Effector CD8-positive, alpha-beta T cell (primary cell): ENCODE results near the gene PAN3.
"Not testable (repeated sequence)": the region's sequence is repeated elsewhere in the genome, so short reads cannot be mapped to it uniquely, and the experiment has no call there.

ENCODE experiments used
- DNase-seq: peaks from one replicate; lab custom pipeline; 2025; lab: John Stamatoyannopoulos, UW

PAN3 gene

GRCh38 chr13:28136916-28137315 lies 1.4 kb upstream of the PAN3 start:
- no peak for DNase-seq

DNA sequence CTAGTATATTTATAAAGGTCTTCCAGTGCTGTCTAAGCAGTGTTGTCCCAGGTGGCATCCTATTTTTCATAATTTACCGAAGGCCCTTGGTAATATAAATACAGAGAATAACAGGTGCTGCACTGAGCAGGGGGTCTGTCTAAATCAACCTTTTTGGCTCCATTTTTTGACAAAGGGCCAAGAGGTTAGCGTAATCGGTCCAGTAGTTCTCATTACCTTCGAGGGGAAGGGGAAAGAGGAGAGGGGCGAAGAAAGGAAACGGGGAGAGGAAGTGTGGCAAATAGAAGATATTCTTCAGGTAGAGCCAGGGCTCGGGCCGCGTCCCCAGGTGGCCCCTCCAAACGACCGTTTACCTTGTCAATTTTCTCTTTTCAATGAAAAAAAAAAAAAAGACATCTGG lies 749 bp upstream of the PAN3 start:
- no peak for DNase-seq

DNA sequence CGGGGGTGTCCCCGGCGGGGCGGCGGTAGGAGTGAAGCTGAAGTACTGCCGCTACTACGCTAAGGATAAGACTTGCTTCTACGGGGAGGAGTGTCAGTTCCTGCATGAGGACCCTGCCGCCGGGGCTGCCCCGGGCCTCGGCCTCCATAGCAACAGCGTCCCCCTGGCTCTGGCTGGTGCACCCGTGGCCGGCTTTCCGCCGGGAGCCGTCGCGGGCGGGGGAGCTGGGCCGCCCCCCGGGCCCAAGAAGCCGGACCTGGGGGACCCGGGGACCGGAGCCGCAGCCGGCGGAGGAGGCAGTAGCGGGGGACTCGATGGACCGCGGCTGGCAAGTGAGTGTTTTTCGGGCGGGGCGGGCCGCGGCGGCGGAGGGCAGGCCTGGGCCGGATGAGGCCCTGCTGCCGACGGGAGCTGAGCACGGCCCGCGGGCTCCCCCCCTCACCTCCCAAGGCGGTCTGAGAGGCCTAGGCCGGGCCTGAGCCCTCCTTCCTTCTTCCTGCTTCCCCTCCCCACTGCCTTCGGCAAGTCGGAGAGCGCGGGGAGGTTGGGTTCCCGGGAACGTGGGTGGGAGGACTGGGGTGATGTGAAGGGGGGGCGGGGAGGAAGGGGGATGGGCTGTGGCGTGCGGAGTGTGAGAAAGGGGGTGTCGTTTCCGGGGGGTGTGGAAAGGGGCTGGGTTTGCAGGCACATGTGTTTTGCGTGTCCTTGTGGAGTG lies 568 bp downstream of the PAN3 start:
- DNase-seq, result peak; percentile 83

- no peak for DNase-seq
Measured at GRCh38 chr13:28140433-28141125, 2.2 kb downstream of the PAN3 start.

DNA sequence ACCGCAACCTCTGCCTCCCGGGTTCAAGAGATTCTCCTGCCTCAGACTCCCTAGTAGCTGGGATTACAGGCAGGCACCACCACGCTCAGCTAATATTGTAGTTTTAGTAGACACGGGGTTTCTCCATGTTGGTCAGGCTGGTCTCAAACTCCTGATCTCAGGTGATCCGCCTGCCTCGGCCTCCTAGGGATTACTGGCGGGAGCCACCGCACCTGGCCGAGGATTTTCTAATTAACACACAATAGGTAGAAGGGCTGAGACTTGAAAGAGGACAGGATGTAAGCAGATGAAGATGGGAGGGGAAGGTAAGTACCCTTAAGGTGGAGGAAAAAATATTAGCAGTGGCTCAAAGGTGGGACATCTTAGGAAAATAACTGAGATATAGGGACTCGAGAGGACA lies 3.2 kb downstream of the PAN3 start:
- not testable (repeated sequence) for DNase-seq

DNA sequence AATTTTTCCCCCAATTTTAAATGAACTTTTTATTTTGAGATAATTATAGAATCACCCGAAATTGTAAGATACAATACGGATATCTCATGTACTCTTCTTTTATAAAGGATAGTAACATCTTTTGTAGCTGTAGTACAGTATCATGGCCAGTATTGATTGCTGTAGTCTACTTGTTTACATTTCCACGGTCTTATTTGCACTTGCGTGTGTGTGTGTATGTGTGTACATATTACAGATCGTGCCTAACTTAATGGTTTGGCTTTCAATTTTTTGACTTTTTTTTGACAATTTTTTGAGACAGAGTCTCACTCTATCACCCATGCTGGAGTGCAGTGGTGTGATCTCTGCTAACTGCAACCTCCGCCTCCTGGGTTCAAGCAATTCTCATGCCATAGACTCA lies 6.7 kb downstream of the PAN3 start:
- DNase-seq, result no peak

DNA sequence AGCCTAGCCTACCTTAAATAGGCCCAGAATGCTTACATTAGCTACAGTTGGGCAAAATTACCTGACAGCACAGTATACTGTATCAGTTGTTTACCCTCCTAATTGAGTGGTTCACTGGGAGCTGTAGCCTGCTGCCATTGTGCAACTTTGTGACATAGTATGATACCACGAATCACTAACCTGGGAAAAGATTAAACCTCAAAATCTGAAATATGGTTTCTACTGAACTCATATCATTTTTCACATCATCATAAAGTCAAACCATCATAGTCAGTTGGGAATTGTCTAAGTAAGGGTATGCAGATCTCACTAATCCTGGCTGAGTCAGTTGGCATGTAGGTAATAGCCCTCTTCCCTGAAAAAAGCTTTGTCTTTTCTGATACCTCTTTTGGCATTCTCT lies 9.2 kb downstream of the PAN3 start:
- DNase-seq, result no peak

- no peak for DNase-seq
Measured at GRCh38 chr13:28159057-28159456, 20.7 kb downstream of the PAN3 start.

GRCh38 chr13:28161370-28161769 lies 23.0 kb downstream of the PAN3 start:
- no peak for DNase-seq

GRCh38 chr13:28163587-28163986 lies 25.2 kb downstream of the PAN3 start:
- no peak for DNase-seq

DNA sequence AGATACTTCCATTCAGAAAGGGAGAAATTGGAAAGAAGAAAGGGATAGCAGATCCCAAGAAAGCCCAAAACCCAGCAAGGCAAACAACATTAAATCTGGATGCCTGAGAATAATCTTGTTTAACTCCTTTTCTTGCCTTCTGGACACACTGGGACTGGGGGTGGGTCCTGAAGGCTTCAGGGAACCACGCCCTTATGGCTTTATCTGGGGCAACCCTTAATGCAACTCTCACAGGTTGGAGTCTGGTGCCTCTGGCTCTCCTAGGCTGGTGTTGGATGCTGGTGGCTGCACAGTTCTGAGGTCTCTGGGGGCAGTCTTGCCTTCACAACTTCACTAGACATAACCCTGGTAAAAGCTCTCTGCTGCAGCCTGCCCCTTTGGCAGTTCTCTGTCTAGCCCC lies 27.9 kb downstream of the PAN3 start:
- no peak for DNase-seq

- DNase-seq, result no peak
Measured at GRCh38 chr13:28171266-28171665, 32.9 kb downstream of the PAN3 start.

DNA sequence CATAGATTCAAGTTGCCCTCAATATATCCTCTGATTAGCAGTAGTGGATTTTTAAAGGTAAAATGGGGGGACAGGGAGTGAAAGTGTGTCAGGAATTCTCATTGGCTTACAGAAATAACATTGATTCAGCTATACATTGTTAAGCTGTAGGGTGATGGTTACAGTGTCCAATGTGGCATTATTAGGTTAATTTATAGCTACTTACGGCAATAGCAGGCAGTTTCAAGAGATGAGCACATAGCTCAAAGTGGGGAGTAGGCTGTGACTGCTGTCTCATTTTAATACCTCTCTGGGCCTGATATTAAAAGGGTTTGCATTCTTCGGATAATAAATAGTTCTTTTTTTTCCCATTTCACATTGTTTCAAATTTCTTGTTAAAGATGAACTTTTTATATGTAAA lies 34.6 kb downstream of the PAN3 start:
- DNase-seq, result no peak

DNA sequence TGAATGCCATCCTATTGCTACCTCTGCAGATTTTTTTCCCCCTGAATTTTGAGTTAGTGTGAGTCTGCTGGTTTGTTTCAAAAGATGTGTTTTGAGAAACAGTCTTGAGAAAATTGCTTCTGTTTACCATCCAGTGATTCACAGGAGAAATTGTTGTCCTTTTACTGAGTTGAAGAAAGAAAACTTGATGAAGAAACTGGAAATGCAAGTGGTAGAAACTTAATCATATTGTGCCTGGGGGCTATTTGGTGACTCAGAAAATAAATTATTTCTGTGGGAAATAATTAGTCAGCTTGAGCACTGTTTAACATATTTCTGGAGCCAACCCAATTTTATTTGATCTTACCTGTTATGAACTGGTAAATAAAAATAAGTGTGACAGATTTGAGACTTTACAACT lies 35.4 kb downstream of the PAN3 start:
- DNase-seq, result no peak

DNA sequence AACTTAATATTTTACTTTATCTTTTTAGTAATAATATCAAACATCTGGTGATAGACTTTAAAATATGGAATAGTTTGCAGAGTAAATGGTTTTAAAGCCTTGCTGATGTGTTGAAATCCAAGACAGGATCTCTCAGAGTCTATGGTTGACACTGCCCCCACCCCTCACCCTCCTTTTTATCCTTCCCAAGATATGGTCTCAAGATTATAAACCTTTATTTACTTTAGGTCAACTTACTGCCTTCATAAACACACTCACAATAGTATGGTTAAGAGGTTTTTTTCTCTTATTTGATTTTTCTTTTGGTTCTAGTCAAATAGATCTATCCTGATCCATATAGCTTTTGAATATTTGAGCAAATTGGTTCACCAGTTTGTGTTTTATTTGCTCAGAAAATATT lies 39.0 kb downstream of the PAN3 start:
- no peak for DNase-seq

DNA sequence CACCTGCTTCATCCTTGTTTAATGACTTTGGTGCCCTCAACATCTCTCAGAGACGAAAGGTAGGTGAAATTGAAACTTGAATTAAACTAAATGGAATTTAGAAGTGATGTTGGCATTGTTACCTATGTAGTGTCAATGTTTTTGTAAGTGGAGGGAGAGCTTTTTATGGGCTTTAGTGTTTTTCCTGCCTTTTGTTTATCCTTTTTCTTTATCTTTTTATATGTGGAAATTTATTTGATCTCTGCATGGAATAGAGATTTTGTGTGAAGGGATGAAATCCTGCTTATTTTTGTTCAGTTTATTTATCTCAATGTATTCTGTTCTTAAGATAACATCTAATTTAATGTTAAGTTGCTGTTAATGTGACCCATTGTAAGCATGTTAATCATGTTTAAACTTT lies 39.5 kb downstream of the PAN3 start:
- DNase-seq, result no peak

- no peak for DNase-seq
Measured at GRCh38 chr13:28179974-28180373, 41.6 kb downstream of the PAN3 start.

DNA sequence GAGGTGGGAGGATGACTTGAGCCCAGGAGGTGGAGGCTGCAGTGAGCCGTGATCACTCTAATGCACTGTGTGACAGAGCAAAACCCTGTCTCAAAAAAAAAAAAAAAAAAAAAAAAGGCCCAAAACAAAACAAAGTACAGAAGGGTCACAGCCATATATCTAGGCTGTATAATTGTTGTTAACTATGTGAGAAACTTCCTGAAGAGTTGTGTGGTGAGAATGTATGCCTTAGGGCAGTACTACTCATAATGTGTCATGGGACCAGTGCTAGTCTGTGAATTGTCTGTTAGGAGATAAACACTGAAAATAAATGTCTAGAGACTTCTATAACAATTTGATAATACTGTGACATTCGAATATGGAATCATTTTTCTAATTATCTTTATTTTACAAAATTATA lies 43.1 kb downstream of the PAN3 start:
- DNase-seq, result no peak

DNA sequence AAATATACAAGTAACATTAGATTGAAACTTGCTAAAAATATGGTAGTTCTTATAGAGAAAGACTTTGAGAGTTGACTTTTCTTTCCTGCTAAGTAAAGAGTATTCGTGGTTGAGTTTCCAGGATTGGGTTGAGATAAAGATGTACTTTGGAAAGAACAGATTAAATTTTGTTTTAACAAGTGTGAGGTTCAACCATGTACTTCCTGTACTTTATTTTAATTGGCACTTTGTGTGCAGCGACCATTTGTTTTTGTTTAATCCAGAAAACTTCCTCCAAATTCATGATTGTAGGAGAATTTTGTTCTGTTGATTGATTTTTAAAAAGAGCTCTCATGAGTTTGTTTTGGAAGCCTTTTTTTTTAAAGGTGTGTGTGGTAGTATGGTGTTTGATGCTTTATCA lies 46.9 kb downstream of the PAN3 start:
- DNase-seq, result no peak

DNA sequence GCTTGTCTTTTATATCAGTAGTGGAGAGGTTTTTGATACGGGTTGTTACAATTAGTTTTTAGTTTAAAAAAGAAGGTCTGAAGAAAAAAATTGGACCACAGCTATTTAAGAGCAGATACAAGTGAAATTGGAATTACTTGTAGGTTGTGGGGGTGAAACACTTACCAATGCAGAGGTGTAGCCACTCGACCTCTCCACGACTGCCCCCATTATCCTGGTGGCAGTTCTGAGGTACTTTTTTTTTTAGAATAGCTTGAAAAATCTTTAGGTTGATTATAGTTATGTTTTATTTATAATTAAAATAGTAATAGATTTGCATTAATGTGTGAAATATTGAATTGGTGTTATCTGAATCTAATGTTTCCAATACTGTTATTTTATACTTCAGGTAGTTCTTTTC lies 60.7 kb downstream of the PAN3 start:
- DNase-seq, result no peak

GRCh38 chr13:28204043-28204442 lies 65.7 kb downstream of the PAN3 start:
- DNase-seq, result no peak

GRCh38 chr13:28204690-28205443 lies 66.5 kb downstream of the PAN3 start:
- DNase-seq, result no peak

DNA sequence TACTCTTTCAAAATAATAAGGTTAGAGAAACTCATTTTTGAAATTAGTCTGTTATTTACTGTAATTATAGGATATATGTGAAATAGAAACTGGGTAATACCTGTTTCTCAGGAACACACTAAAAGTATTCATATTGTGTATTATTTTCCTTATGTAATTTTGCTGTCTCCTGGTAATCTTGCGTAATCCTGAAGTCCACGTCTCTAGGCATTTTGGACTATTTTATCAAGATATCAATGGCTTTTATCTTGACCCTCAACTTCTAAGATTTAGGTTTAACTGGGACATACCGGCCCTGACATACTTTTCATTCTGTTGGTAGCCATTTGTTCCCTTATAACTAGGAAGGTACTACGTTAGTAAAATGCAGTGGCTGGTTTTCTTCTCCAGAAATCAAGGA lies 80.3 kb downstream of the PAN3 start:
- DNase-seq, result no peak
